WTC11 (cell line): ENCODE data around the gene MRPL11.

Experiments
- CREB1 ChIP-seq: sonication (generic); formaldehyde crosslinking; IDR thresholded peaks from 2 replicates; pipeline ENCODE4 v1.8.0; 2023; ENCODE audit warnings: mild to moderate bottlenecking, missing genetic modification reagents
- CTCF ChIP-seq: fragments of 200-600 bp; IDR thresholded peaks from 2 replicates; pipeline ENCODE4 v1.8.0; 2022; ENCODE audit warnings: antibody characterized with exemption
- E2F4 ChIP-seq: sonication (generic); formaldehyde crosslinking; IDR thresholded peaks from 2 replicates; pipeline ENCODE4 v1.8.1; 2022; ENCODE audit warnings: low read depth, mild to moderate bottlenecking, moderate library complexity, missing genetic modification reagents, borderline replicate concordance
- FOXJ3 ChIP-seq: sonication (generic); formaldehyde crosslinking; IDR thresholded peaks from 2 replicates; pipeline ENCODE4 v1.9.0; 2021; ENCODE audit warnings: missing genetic modification reagents, mild to moderate bottlenecking, borderline replicate concordance
- FOXP4 ChIP-seq: sonication (generic); formaldehyde crosslinking; IDR thresholded peaks from 2 replicates; pipeline ENCODE4 v1.8.0; 2022; ENCODE audit warnings: mild to moderate bottlenecking, missing genetic modification reagents
- GTF2I ChIP-seq: fragments of 250-450 bp; sonication (Bioruptor Pico); conservative IDR thresholded peaks from 2 replicates; pipeline ENCODE4 v1.4.0; 2021; ENCODE audit warnings: mild to moderate bottlenecking
- MLX ChIP-seq: sonication (generic); formaldehyde crosslinking; IDR thresholded peaks from 2 replicates; pipeline ENCODE4 v1.8.1; 2023; ENCODE audit warnings: mild to moderate bottlenecking, missing genetic modification reagents, moderate library complexity
- NFATC4 ChIP-seq: fragments of 250-450 bp; sonication (Bioruptor Pico); IDR thresholded peaks from 2 replicates; pipeline ENCODE4 v1.9.0; 2021; ENCODE audit warnings: mild to moderate bottlenecking
- NFYB ChIP-seq: sonication (generic); formaldehyde crosslinking; conservative IDR thresholded peaks from 2 replicates; pipeline ENCODE4 v1.8.0; 2022; ENCODE audit warnings: low read depth, missing genetic modification reagents
- NR3C1 ChIP-seq: sonication (generic); formaldehyde crosslinking; conservative IDR thresholded peaks from 2 replicates; pipeline ENCODE4 v1.8.1; 2023; ENCODE audit warnings: low read depth, mild to moderate bottlenecking, missing genetic modification reagents
- RELA ChIP-seq: sonication (generic); formaldehyde crosslinking; IDR thresholded peaks from 2 replicates; pipeline ENCODE4 v1.8.1; 2022; ENCODE audit warnings: missing genetic modification reagents, mild to moderate bottlenecking, borderline replicate concordance
- TF ChIP-seq, protein P1 (sequence below): sonication (generic); formaldehyde crosslinking; IDR thresholded peaks from 2 replicates; pipeline ENCODE4 v1.8.1; 2023; ENCODE audit warnings: mild to moderate bottlenecking, moderate library complexity, missing genetic modification reagents

DNA sequence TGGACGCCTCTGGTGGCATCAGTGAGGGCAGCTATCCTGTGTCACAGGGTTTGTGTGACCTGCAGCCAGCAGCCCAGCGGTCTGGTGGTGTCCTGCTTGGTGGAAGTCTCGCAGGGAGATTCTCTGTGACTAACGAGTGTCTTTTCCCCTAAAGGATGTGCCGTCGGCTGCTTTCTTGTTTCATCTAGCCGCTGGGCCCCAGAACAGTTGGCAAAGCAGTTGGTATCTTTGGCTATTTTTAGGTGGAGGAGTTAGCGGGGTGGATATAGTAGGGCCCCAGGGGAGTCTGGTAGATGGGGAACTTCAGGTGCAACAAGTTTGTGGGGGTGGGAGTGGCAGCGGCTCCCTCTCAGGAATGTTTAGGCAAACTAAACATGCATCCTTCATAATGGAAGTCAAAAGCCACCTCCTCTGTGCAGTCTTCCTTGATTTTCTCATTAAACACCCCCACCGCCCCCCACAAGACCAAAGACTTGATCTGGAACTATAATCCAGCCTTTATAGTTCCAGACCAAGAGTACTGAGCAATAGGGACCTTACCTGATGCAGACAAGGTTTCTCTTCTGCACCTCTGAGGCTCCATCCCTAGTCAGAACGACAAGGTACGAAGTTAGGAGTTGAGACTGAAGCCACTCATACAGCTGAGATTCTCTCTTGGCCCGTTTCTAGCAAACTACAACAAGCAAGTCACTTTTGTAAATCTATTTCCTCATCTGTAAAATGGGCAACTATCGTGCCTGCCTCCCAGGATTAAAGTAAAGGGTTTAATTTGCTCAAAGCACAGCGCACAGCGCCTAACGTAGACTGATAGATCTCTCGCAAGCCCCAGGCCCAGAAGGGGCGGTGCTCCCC is 27.0 kb upstream of the MRPL11 start:
- no peak for TF ChIP-seq NFATC4
- TF ChIP-seq CTCF, result no peak
- no peak for TF ChIP-seq FOXP4 (CRISPR knock-in tag)
- TF ChIP-seq FOXJ3 (CRISPR knock-in tag), result no peak
- TF ChIP-seq RELA, result no peak
- no peak for TF ChIP-seq CREB1
- no peak for TF ChIP-seq NFYB (CRISPR knock-in tag)
- TF ChIP-seq, protein P1, sequence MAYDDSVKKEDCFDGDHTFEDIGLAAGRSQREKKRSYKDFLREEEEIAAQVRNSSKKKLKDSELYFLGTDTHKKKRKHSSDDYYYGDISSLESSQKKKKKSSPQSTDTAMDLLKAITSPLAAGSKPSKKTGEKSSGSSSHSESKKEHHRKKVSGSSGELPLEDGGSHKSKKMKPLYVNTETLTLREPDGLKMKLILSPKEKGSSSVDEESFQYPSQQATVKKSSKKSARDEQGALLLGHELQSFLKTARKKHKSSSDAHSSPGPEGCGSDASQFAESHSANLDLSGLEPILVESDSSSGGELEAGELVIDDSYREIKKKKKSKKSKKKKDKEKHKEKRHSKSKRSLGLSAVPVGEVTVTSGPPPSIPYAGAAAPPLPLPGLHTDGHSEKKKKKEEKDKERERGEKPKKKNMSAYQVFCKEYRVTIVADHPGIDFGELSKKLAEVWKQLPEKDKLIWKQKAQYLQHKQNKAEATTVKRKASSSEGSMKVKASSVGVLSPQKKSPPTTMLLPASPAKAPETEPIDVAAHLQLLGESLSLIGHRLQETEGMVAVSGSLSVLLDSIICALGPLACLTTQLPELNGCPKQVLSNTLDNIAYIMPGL, result no peak
- TF ChIP-seq E2F4 (CRISPR knock-in tag), result no peak
- no peak for TF ChIP-seq MLX (CRISPR knock-in tag)
- no peak for TF ChIP-seq GTF2I
- TF ChIP-seq NR3C1 (CRISPR knock-in tag), result no peak
